Endothelial cell of umbilical vein (primary cell): ENCODE measurements around the gene CACHD1. TPM values are rescaled to one million over a fixed set of nuclear protein-coding genes. Genes with fewer than 3 reads are reported as not detected.

Experiments
- BruUV-seq: library from RNA; stranded (reverse); fragments of 400-500 nt; replicated peaks from 2 replicates; lab custom pipeline; 2021; lab: Mats Ljungman, UMichigan
- CTCF ChIA-PET: fragments of 300-600, 350-600 bp; sonication (Branson Sonifier 250); formaldehyde crosslinking; loops from one replicate; lab custom pipeline; 2021; ENCODE audit warnings: antibody characterized with exemption, inconsistent platforms; lab: Charles Lee
- POLR2A ChIA-PET: fragments of 300-600, 350-600 bp; sonication (Branson Sonifier 250); formaldehyde crosslinking; loops from one replicate; lab custom pipeline; 2021; ENCODE audit warnings: antibody characterized with exemption, inconsistent platforms; lab: Charles Lee
- DNase-seq: peaks from one replicate; pipeline ENCODE4 v3.0.0-alpha.2; 2011; ENCODE audit warnings: low read depth, low spot score
- FAIRE-seq: peaks from 2 replicates; lab custom pipeline; 2011; peaks lifted over from hg19 to GRCh38; lab: Jason Lieb, UNC
- H2AFZ ChIP-seq: 2 replicates; pipeline ENCODE4 v1.6.0; 2012; ENCODE audit warnings: low read depth, low read length, control low read depth, inconsistent platforms
- H3K27ac ChIP-seq: 2 replicates; pipeline ENCODE4 v1.5.1; 2011; ENCODE audit warnings: low read depth, mild to moderate bottlenecking, control low read depth, low read length, moderate library complexity; ENCODE audit not compliant: insufficient read depth
- H3K27me3 ChIP-seq, 2 experiments: 2 replicates each; pipeline versions ENCODE4 v1.6.0 to v1.6.1; 2011; ENCODE audit warnings: low read length in 2 of 2, mixed read lengths in 1 of 2; ENCODE audit not compliant: control insufficient read depth in 2 of 2, insufficient read depth in 2 of 2
- H3K36me3 ChIP-seq, 2 experiments: 2 replicates in 1 of 2; 3 replicates in 1 of 2; pipeline ENCODE4 v1.5.1; 2011; ENCODE audit warnings: low read length in 2 of 2, mild to moderate bottlenecking in 1 of 2, moderate library complexity in 1 of 2; ENCODE audit not compliant: control insufficient read depth in 2 of 2, insufficient read depth in 2 of 2; ENCODE audit errors: extremely low read depth in 1 of 2
- H3K4me1 ChIP-seq: 3 replicates; pipeline ENCODE4 v1.5.1; 2011; ENCODE audit warnings: mild to moderate bottlenecking, low read length; ENCODE audit not compliant: control insufficient read depth, insufficient read depth; ENCODE audit errors: extremely low read depth
- H3K4me2 ChIP-seq: 2 replicates; pipeline ENCODE4 v1.6.1; 2011; ENCODE audit warnings: low read length, control low read depth, mixed read lengths; ENCODE audit not compliant: insufficient read depth
- H3K4me3 ChIP-seq, 3 experiments: fragments of 200-600 bp in 1 of 3; sonication (generic), shearing (Covaris generic) in 1 of 3; replicated peaks in 1 of 3; 2 replicates each; pipeline ENCODE4 v1.5.1; 2011 to 2016; ENCODE audit warnings: control low read depth in 3 of 3, low read length in 3 of 3, mild to moderate bottlenecking in 2 of 3, inconsistent platforms in 1 of 3, low read depth in 1 of 3, moderate library complexity in 1 of 3; ENCODE audit not compliant: insufficient read depth in 1 of 3
- H3K79me2 ChIP-seq: 2 replicates; pipeline ENCODE4 v1.6.0; 2012; ENCODE audit warnings: low read length, inconsistent platforms; ENCODE audit not compliant: control insufficient read depth, insufficient read depth
- H3K9ac ChIP-seq: replicated peaks from 2 replicates; pipeline ENCODE3; 2011; ENCODE audit warnings: low read length, control low read depth; ENCODE audit not compliant: insufficient read depth; ENCODE audit errors: extremely low read depth
- H3K9me1 ChIP-seq: replicated peaks from 3 replicates; pipeline ENCODE4 v1.6.0; 2011; ENCODE audit warnings: mild to moderate bottlenecking, low read length; ENCODE audit not compliant: control insufficient read depth, insufficient read depth; ENCODE audit errors: extremely low read depth
- H3K9me3 ChIP-seq: replicated peaks from 2 replicates; pipeline ENCODE4 v1.5.1; 2012; ENCODE audit warnings: low read length, inconsistent platforms; ENCODE audit not compliant: control insufficient read depth, insufficient read depth
- H4K20me1 ChIP-seq: replicated peaks from 2 replicates; pipeline ENCODE3; 2011; ENCODE audit warnings: mild to moderate bottlenecking, low read length; ENCODE audit not compliant: control insufficient read depth, insufficient read depth; ENCODE audit errors: extremely low read depth
- EZH2 ChIP-seq: IDR thresholded peaks from 2 replicates; pipeline ENCODE4 v1.6.1; 2012; ENCODE audit warnings: borderline replicate concordance, low read depth, mild to moderate bottlenecking, moderate library complexity, low read length, inconsistent platforms; ENCODE audit not compliant: severe bottlenecking
- FOS ChIP-seq: IDR thresholded peaks from 2 replicates; pipeline ENCODE4 v1.6.1; 2011; ENCODE audit warnings: mild to moderate bottlenecking, low read length, moderate library complexity, borderline replicate concordance; ENCODE audit not compliant: insufficient read depth
- GATA2 ChIP-seq: IDR thresholded peaks from 2 replicates; pipeline ENCODE4 v1.7.0; 2011; ENCODE audit warnings: low read depth, mild to moderate bottlenecking, moderate library complexity, mixed read lengths, low read length; ENCODE audit not compliant: insufficient read length, insufficient read depth
- JUN ChIP-seq: IDR thresholded peaks from 2 replicates; pipeline ENCODE4 v1.6.1; 2011; ENCODE audit warnings: borderline replicate concordance, low read depth; ENCODE audit not compliant: insufficient read length, insufficient read depth
- MYC ChIP-seq: IDR thresholded peaks from one replicate; pipeline ENCODE4 v1.6.1; 2011; ENCODE audit warnings: mild to moderate bottlenecking, low read depth, low read length
- POLR2A ChIP-seq: IDR thresholded peaks from 2 replicates; pipeline ENCODE4 v1.6.1; 2012; ENCODE audit warnings: low read depth, mild to moderate bottlenecking, control low read depth, low read length
- POLR2AphosphoS5 ChIP-seq: IDR thresholded peaks from 2 replicates; pipeline ENCODE4 v1.6.1; 2012; ENCODE audit warnings: low read depth, mild to moderate bottlenecking, control low read depth, low read length, moderate library complexity; ENCODE audit not compliant: insufficient read depth
- dilution Hi-C: fragments of 300-500 bp; cut with MboI; formaldehyde crosslinking; loops from one replicate; pipeline ENCODE4 v1.15.0; 2019; ENCODE audit warnings: low sequenced_read_pairs; ENCODE audit not compliant: extremely low pct_ligation_motif_present
- intact Hi-C: fragments of 100-400 bp; cut with micrococcal nuclease; formaldehyde crosslinking; loops from one replicate; pipeline ENCODE4 v1.10.0; 2022
- polyA plus RNA-seq, 4 experiments: library from polyadenylated mRNA; depleted of rRNA in 3 of 4; stranded (reverse) in 3 of 4; unstranded in 1 of 4; fragments of >200 nt; gene quantifications; 2 replicates each; pipeline versions ENCODE4 v1.2.1 to v1.2.3, GENCODE V29; 2011 to 2012; ENCODE audit warnings: missing spikeins in 1 of 4
- total RNA-seq: library from RNA; stranded (reverse); gene quantifications from 2 replicates; pipeline ENCODE4 v1.2.3, GENCODE V29; 2021
- TF ChIP-seq, protein P1 (sequence below): IDR thresholded peaks from 2 replicates; pipeline ENCODE4 v1.6.1; 2011; ENCODE audit not compliant: insufficient read depth, insufficient read length
- TF ChIP-seq, protein P2 (sequence below), 2 donors: IDR thresholded peaks; 1 replicate in 1 of 2; 2 replicates in 1 of 2; pipeline ENCODE4 v1.5.1; 2011; ENCODE audit warnings: low read length in 2 of 2, mild to moderate bottlenecking in 2 of 2, moderate library complexity in 2 of 2, control low read depth in 1 of 2, inconsistent platforms in 1 of 2, low read depth in 1 of 2; ENCODE audit not compliant: insufficient read depth in 1 of 2; ENCODE audit errors: extremely low read depth in 1 of 2

Gene CACHD1
- total and polyA plus RNA-seq, 2 donors (not counting 3 experiments of a cell fraction or from before 2014, with no cell fraction given): 3.6 to 9.3 TPM

DNA sequence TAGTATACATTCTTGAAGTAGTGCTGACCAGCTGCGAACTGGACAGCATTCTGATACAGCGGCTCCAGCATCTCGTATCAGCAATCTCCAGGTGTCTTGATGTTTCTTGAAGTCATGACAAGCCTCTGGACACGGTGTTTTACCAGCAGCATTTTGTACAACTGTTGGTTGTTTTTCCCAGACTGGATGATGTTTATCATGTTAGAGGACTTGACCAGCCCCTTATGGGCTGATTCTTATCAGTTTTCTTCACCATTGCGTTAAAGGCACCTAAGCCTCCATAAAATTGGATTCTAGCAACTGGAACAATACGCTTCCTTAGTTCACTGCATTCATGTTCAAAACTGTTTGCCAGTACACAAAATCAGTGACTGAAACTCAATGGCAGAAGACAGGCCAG, 29.1 kb downstream of the CACHD1 start:
- dilution Hi-C loops (no loop called here), intact Hi-C loops (no loop called here)
- FAIRE-seq (no peak), DNase-seq (no peak)
- Histone ChIP-seq H3K79me2 (no peaks in the 10 kb centered on the region), H2AFZ (no peak overlapping the region), H3K4me3 (no peak overlapping the region), H3K27me3 (no peaks in the 10 kb centered on the region), H3K4me1 (peaks cover 25% of the 10 kb centered on the region), H3K9me1 (no peaks in the 10 kb centered on the region), H3K4me2 (no peak overlapping the region), H3K36me3 (no peaks in the 10 kb centered on the region), H3K9ac (no peak overlapping the region), H3K9me3 (no peaks in the 10 kb centered on the region), H3K27ac (no peak overlapping the region), H4K20me1 (no peaks in the 10 kb centered on the region)
- TF ChIP-seq POLR2A (no peak), MYC (no peak), POLR2AphosphoS5 (no peak), GATA2 (no peak), EZH2 (no peak), JUN (no peak), FOS (no peak)
- TF ChIP-seq, protein P1, sequence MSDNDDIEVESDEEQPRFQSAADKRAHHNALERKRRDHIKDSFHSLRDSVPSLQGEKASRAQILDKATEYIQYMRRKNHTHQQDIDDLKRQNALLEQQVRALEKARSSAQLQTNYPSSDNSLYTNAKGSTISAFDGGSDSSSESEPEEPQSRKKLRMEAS: no peak
- TF ChIP-seq, protein P2, sequence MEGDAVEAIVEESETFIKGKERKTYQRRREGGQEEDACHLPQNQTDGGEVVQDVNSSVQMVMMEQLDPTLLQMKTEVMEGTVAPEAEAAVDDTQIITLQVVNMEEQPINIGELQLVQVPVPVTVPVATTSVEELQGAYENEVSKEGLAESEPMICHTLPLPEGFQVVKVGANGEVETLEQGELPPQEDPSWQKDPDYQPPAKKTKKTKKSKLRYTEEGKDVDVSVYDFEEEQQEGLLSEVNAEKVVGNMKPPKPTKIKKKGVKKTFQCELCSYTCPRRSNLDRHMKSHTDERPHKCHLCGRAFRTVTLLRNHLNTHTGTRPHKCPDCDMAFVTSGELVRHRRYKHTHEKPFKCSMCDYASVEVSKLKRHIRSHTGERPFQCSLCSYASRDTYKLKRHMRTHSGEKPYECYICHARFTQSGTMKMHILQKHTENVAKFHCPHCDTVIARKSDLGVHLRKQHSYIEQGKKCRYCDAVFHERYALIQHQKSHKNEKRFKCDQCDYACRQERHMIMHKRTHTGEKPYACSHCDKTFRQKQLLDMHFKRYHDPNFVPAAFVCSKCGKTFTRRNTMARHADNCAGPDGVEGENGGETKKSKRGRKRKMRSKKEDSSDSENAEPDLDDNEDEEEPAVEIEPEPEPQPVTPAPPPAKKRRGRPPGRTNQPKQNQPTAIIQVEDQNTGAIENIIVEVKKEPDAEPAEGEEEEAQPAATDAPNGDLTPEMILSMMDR (IDR thresholded peaks at IDR 0.05; ENCODE audit: extremely low read depth in 1 of 2, insufficient read depth in 1 of 2, low read depth in 1 of 2, low read length in 2 of 2): no peak
- no TSS peak for BruUV-seq
- ChIA-PET CTCF (interaction anchor here (1.0 kb wide), 1 partner anchor 24 kb away, joined by 3 read pairs; no protein-coding TSS in a partner anchor), POLR2A (no interaction called here)
